Mesenchymal stem cell (in vitro differentiated cells and primary cell): ENCODE data around the gene TRAF2.
A peak's percentile ranks its signal among the peaks of the same experiment; 100 is the strongest.

ENCODE experiments used
- DNase-seq: peaks from one replicate; pipeline ENCODE4 v3.0.0-alpha.2; 2013
- H2AFZ ChIP-seq: one replicate; pipeline ENCODE4 v1.6.1; 2013; ENCODE audit warnings: low read depth, mild to moderate bottlenecking, control low read depth, inconsistent platforms, low read length, moderate library complexity
- H2AK5ac ChIP-seq: 2 replicates; pipeline ENCODE4 v1.6.1; 2013; ENCODE audit warnings: low read length, moderate library complexity, mild to moderate bottlenecking, inconsistent platforms; ENCODE audit not compliant: severe bottlenecking
- H2BK120ac ChIP-seq: one replicate; pipeline ENCODE4 v1.6.1; 2013; ENCODE audit warnings: low read depth, mild to moderate bottlenecking, inconsistent platforms, low read length, moderate library complexity
- H2BK12ac ChIP-seq, 2 experiments: one replicate each; pipeline ENCODE4 v1.6.1; 2013; ENCODE audit warnings: inconsistent platforms in 2 of 2, low read length in 2 of 2, mild to moderate bottlenecking in 2 of 2, moderate library complexity in 2 of 2, control low read depth in 1 of 2
- H2BK15ac ChIP-seq: one replicate; pipeline ENCODE4 v1.6.1; 2013; ENCODE audit warnings: mild to moderate bottlenecking, low read depth, inconsistent platforms; ENCODE audit not compliant: poor library complexity, severe bottlenecking
- H2BK5ac ChIP-seq: 2 replicates; pipeline ENCODE4 v1.6.1; 2013; ENCODE audit warnings: low read depth, mild to moderate bottlenecking, low read length, control low read depth, inconsistent platforms; ENCODE audit not compliant: poor library complexity, severe bottlenecking
- H3K14ac ChIP-seq, 2 experiments: one replicate each; pipeline ENCODE4 v1.6.1; 2013; ENCODE audit warnings: inconsistent platforms in 2 of 2, low read length in 2 of 2, control low read depth in 1 of 2, mild to moderate bottlenecking in 1 of 2, moderate library complexity in 1 of 2
- H3K18ac ChIP-seq, 2 experiments: one replicate each; pipeline ENCODE4 v1.6.1; 2013; ENCODE audit warnings: inconsistent platforms in 2 of 2, low read length in 2 of 2, control low read depth in 1 of 2, low read depth in 1 of 2, mild to moderate bottlenecking in 1 of 2
- H3K23ac ChIP-seq, 2 experiments: one replicate each; pipeline ENCODE4 v1.6.1; 2013; ENCODE audit warnings: inconsistent platforms in 2 of 2, low read length in 2 of 2, mild to moderate bottlenecking in 2 of 2, moderate library complexity in 2 of 2, control low read depth in 1 of 2
- H3K27ac ChIP-seq: 2 replicates; pipeline ENCODE4 v1.5.1; 2013; ENCODE audit warnings: mild to moderate bottlenecking, moderate library complexity, low read length, control low read depth, inconsistent platforms; ENCODE audit not compliant: poor library complexity, severe bottlenecking
- H3K27me3 ChIP-seq, 2 experiments: 2 replicates each; pipeline versions ENCODE4 v1.6.1 to v1.7.0; 2013; ENCODE audit warnings: low read length in 2 of 2, mild to moderate bottlenecking in 2 of 2, moderate library complexity in 2 of 2, control low read depth in 1 of 2, inconsistent platforms in 1 of 2; ENCODE audit not compliant: control insufficient read depth in 1 of 2, insufficient read depth in 1 of 2
- H3K36me3 ChIP-seq, 2 experiments: 2 replicates each; pipeline versions ENCODE4 v1.6.1 to v1.7.0; 2013; ENCODE audit warnings: low read length in 2 of 2, control low read depth in 1 of 2, inconsistent platforms in 1 of 2, low read depth in 1 of 2, mild to moderate bottlenecking in 1 of 2; ENCODE audit not compliant: insufficient read depth in 2 of 2, control insufficient read depth in 1 of 2
- H3K4ac ChIP-seq, 2 experiments: one replicate each; pipeline ENCODE4 v1.6.1; 2013; ENCODE audit warnings: inconsistent platforms in 2 of 2, low read length in 2 of 2, mild to moderate bottlenecking in 2 of 2, moderate library complexity in 2 of 2, control low read depth in 1 of 2, low read depth in 1 of 2
- H3K4me1 ChIP-seq: 2 replicates; pipeline ENCODE4 v1.6.1; 2013; ENCODE audit warnings: low read depth, low read length, control low read depth; ENCODE audit not compliant: control insufficient read depth, insufficient read depth
- H3K4me2 ChIP-seq: 2 replicates; pipeline ENCODE4 v1.6.1; 2013; ENCODE audit warnings: low read length, mild to moderate bottlenecking, inconsistent platforms; ENCODE audit not compliant: poor library complexity, severe bottlenecking
- H3K4me3 ChIP-seq, 2 experiments: 2 replicates each; pipeline versions ENCODE4 v1.5.1 to v1.7.0; 2013; ENCODE audit warnings: low read length in 2 of 2, mild to moderate bottlenecking in 2 of 2, control low read depth in 1 of 2, low read depth in 1 of 2; ENCODE audit not compliant: insufficient read depth in 1 of 2
- H3K79me1 ChIP-seq: replicated peaks from 2 replicates; pipeline ENCODE4 v1.6.1; 2013; ENCODE audit warnings: mild to moderate bottlenecking, control low read depth, low read length, inconsistent platforms; ENCODE audit not compliant: poor library complexity, severe bottlenecking
- H3K9ac ChIP-seq: 2 replicates; pipeline ENCODE4 v1.7.0; 2013; ENCODE audit warnings: mild to moderate bottlenecking, low read length, moderate library complexity
- H3K9me3 ChIP-seq: 2 replicates; pipeline ENCODE4 v1.7.0; 2013; ENCODE audit warnings: mild to moderate bottlenecking, low read length; ENCODE audit not compliant: control insufficient read depth
- H4K8ac ChIP-seq: one replicate; pipeline ENCODE4 v1.6.1; 2013; ENCODE audit warnings: inconsistent platforms, mild to moderate bottlenecking, low read length, moderate library complexity
- H4K91ac ChIP-seq: one replicate; pipeline ENCODE4 v1.6.1; 2013; ENCODE audit warnings: mild to moderate bottlenecking, low read length, inconsistent platforms
- WGBS: methylation state at CpG from one replicate; pipeline ENCODE4 v1.1.7; 2013; ENCODE audit warnings: mixed read lengths; 5-methylcytosine and 5-hydroxymethylcytosine counted together

The TRAF2 gene

GRCh38 chr9:136926749-136927148, 40.4 kb downstream of the TRAF2 start:
- Histone ChIP-seq H3K4ac (no peak overlapping the region), H3K4me3 (no peak overlapping the region), H3K14ac (no peak overlapping the region), H4K8ac (no peak overlapping the region), H4K91ac (no peak overlapping the region), H3K4me2 (no peak overlapping the region), H3K23ac (no peak overlapping the region), H2BK120ac (no peak overlapping the region), H2AK5ac (no peak overlapping the region), H2BK15ac (no peak overlapping the region), H2AFZ (no peak overlapping the region), H3K9ac (no peak overlapping the region), H3K9me3 (no peaks in the 10 kb centered on the region), H2BK5ac (no peak overlapping the region), H3K27me3 (no peaks in the 10 kb centered on the region), H3K27ac (no peak overlapping the region), H3K36me3 (peaks cover 23 to 54% of the 10 kb centered on the region in 2 experiments), H2BK12ac (no peak overlapping the region), H3K18ac (no peak overlapping the region), H3K79me1 (peaks cover 15% of the 10 kb centered on the region), H3K4me1 (peaks cover 8% of the 10 kb centered on the region)
- no peak for DNase-seq
- 97% methylated on average over 13 of the region's 13 CpGs for WGBS

- H2BK120ac ChIP-seq = no peak overlapping the region
- H4K91ac ChIP-seq = no peak overlapping the region
- peak overlapping the region; percentile 32 for H3K9ac ChIP-seq
- H3K9me3 ChIP-seq = no peaks in the 10 kb centered on the region
- no peaks in the 10 kb centered on the region for H3K27me3 ChIP-seq
- H3K27ac ChIP-seq = no peak overlapping the region
- no peak overlapping the region for H3K18ac ChIP-seq
- no peak overlapping the region for H3K4me3 ChIP-seq
- H3K23ac ChIP-seq = no peak overlapping the region
- peaks cover 11% of the 10 kb centered on the region for H3K79me1 ChIP-seq
- H2BK12ac ChIP-seq = no peak overlapping the region
- no peak overlapping the region for H2BK15ac ChIP-seq
- DNase-seq = peak; percentile 42
- H3K14ac ChIP-seq = no peak overlapping the region
- H2AFZ ChIP-seq = no peak overlapping the region
- H3K4me2 ChIP-seq = no peak overlapping the region
- H2AK5ac ChIP-seq = no peak overlapping the region
- no peak overlapping the region for H2BK5ac ChIP-seq
- H3K4me1 ChIP-seq = peaks cover 8% of the 10 kb centered on the region
- peaks cover 23 to 45% of the 10 kb centered on the region in 2 experiments for H3K36me3 ChIP-seq
- 85% methylated on average over 22 of the region's 23 CpGs for WGBS
- H3K4ac ChIP-seq = no peak overlapping the region
- H4K8ac ChIP-seq = no peak overlapping the region
Measured at GRCh38 chr9:136927343-136928271, 41.3 kb downstream of the TRAF2 start.

GRCh38 chr9:136928591-136928990, 42.3 kb downstream of the TRAF2 start:
- H4K91ac ChIP-seq = no peak overlapping the region
- H3K4me3 ChIP-seq = no peak overlapping the region
- no peak overlapping the region for H2BK12ac ChIP-seq
- no peaks in the 10 kb centered on the region for H3K27me3 ChIP-seq
- H3K23ac ChIP-seq = no peak overlapping the region
- H3K4me1 ChIP-seq = peaks cover 5% of the 10 kb centered on the region
- no peak overlapping the region for H2AK5ac ChIP-seq
- peaks cover 23 to 41% of the 10 kb centered on the region in 2 experiments for H3K36me3 ChIP-seq
- H3K9me3 ChIP-seq = no peaks in the 10 kb centered on the region
- H3K9ac ChIP-seq = no peak overlapping the region
- no peak overlapping the region for H3K4me2 ChIP-seq
- H2BK120ac ChIP-seq = no peak overlapping the region
- no peak overlapping the region for H3K14ac ChIP-seq
- H3K4ac ChIP-seq = no peak overlapping the region
- no peak overlapping the region for H2BK15ac ChIP-seq
- no peak overlapping the region for H3K27ac ChIP-seq
- H2AFZ ChIP-seq = no peak overlapping the region
- no peak overlapping the region for H3K18ac ChIP-seq
- no peak overlapping the region for H4K8ac ChIP-seq
- WGBS = 95% methylated on average over 9 of the region's 9 CpGs
- DNase-seq = no peak
- no peak overlapping the region for H2BK5ac ChIP-seq
- peaks cover 12% of the 10 kb centered on the region for H3K79me1 ChIP-seq

- H3K18ac ChIP-seq = no peak overlapping the region
- H2AK5ac ChIP-seq = no peak overlapping the region
- 96% methylated on average over 4 of the region's 4 CpGs for WGBS
- peaks cover 18 to 35% of the 10 kb centered on the region in 2 experiments for H3K36me3 ChIP-seq
- peaks cover 13% of the 10 kb centered on the region for H3K79me1 ChIP-seq
- H3K9ac ChIP-seq = no peak overlapping the region
- no peak overlapping the region for H3K14ac ChIP-seq
- H4K8ac ChIP-seq = no peak overlapping the region
- H2BK120ac ChIP-seq = no peak overlapping the region
- no peaks in the 10 kb centered on the region for H3K9me3 ChIP-seq
- H3K27ac ChIP-seq = no peak overlapping the region
- no peak overlapping the region for H3K4me2 ChIP-seq
- H4K91ac ChIP-seq = no peak overlapping the region
- no peak overlapping the region for H2BK12ac ChIP-seq
- no peak overlapping the region for H3K4ac ChIP-seq
- H3K27me3 ChIP-seq = no peaks in the 10 kb centered on the region
- DNase-seq = no peak
- no peak overlapping the region for H3K23ac ChIP-seq
- H3K4me1 ChIP-seq = peaks cover 3% of the 10 kb centered on the region
- no peak overlapping the region for H3K4me3 ChIP-seq
- no peak overlapping the region for H2BK15ac ChIP-seq
- H2AFZ ChIP-seq = no peak overlapping the region
- no peak overlapping the region for H2BK5ac ChIP-seq
Measured at GRCh38 chr9:136930014-136930413, 43.7 kb downstream of the TRAF2 start.
